Lower lobe of right lung (tissue), 2 donors: ENCODE measurements around the gene FBN3. TPM values are rescaled to one million over a fixed set of nuclear protein-coding genes. Genes with fewer than 3 reads are reported as not detected.

Experiments used
- ATAC-seq, 2 donors: fragments of 200-7000 bp; cut with Tn5 transposase; one replicate each; pipeline ENCODE4 v1.9.1; 2020 to 2022; ENCODE audit warnings: mild to moderate bottlenecking in 2 of 2, moderate library complexity in 2 of 2
- DNase-seq: peaks from one replicate; pipeline ENCODE4 v3.0.0-alpha.2; 2020
- H3K27ac ChIP-seq: fragments of 200-600 bp; one replicate; pipeline ENCODE4 v1.8.0; 2022
- H3K27me3 ChIP-seq: fragments of 200-600 bp; one replicate; pipeline ENCODE4 v1.8.0; 2022; ENCODE audit warnings: low read depth
- H3K36me3 ChIP-seq: fragments of 200-600 bp; one replicate; pipeline ENCODE4 v1.8.0; 2022; ENCODE audit warnings: mild to moderate bottlenecking
- H3K4me1 ChIP-seq: fragments of 200-600 bp; one replicate; pipeline ENCODE4 v1.8.0; 2022
- H3K4me3 ChIP-seq: fragments of 200-600 bp; one replicate; pipeline ENCODE4 v1.8.0; 2022; ENCODE audit warnings: mild to moderate bottlenecking
- H3K9me3 ChIP-seq: fragments of 200-600 bp; one replicate; pipeline ENCODE4 v1.8.0; 2022
- CTCF ChIP-seq: fragments of 200-600 bp; IDR thresholded peaks from one replicate; pipeline ENCODE4 v1.8.0; 2022; ENCODE audit warnings: antibody characterized with exemption, mild to moderate bottlenecking
- intact Hi-C: fragments of 100-400 bp; cut with DNase I; formaldehyde crosslinking; loops from one replicate; pipeline ENCODE4 v1.11.0; 2022
- total RNA-seq: library from RNA; stranded (reverse); fragmentation: NEBNext Ultra II Directional; extraction: Animal tissue kit (Norgen Biotek cat#: 25700); gene quantifications from one replicate; pipeline ENCODE4 v1.2.1, GENCODE V29; 2021
- donor health status: DM: no; HTN: yes; CAD: no; lungs with severe emphysema.

FBN3 gene
- total RNA-seq, 1 donor from 2014 or later: 7.0 TPM

GRCh38 chr19:8023371-8023770, 126.0 kb downstream of the FBN3 start:
- ATAC-seq: no peak
- Histone ChIP-seq H3K27me3 (no peaks in the 10 kb centered on the region), H3K4me3 (no peak overlapping the region), H3K9me3 (no peaks in the 10 kb centered on the region), H3K4me1 (no peaks in the 10 kb centered on the region), H3K27ac (no peak overlapping the region), H3K36me3 (no peaks in the 10 kb centered on the region)
- TF ChIP-seq CTCF: no peak
- intact Hi-C loops: no loop called here
- no peak for DNase-seq

GRCh38 chr19:8022275-8022674, 127.1 kb downstream of the FBN3 start:
- ATAC-seq (peak; percentile 90 to 91), DNase-seq (peak; percentile 80)
- intact Hi-C loops: no loop called here
- no peaks in the 10 kb centered on the region for H3K36me3 ChIP-seq
- H3K27me3 ChIP-seq: no peaks in the 10 kb centered on the region
- H3K4me1 ChIP-seq: no peaks in the 10 kb centered on the region
- H3K27ac ChIP-seq: no peak overlapping the region
- no peak overlapping the region for H3K4me3 ChIP-seq
- no peak for TF ChIP-seq CTCF
- no peaks in the 10 kb centered on the region for H3K9me3 ChIP-seq

- Histone ChIP-seq H3K36me3 (no peaks in the 10 kb centered on the region), H3K9me3 (no peaks in the 10 kb centered on the region), H3K4me3 (no peak overlapping the region), H3K27ac (no peak overlapping the region), H3K4me1 (no peaks in the 10 kb centered on the region), H3K27me3 (no peaks in the 10 kb centered on the region)
- DNase-seq: no peak
- ATAC-seq: no peak
- no peak for TF ChIP-seq CTCF
- intact Hi-C loops: no loop called here
Observed at GRCh38 chr19:8021374-8021773, 128.0 kb downstream of the FBN3 start.

DNA sequence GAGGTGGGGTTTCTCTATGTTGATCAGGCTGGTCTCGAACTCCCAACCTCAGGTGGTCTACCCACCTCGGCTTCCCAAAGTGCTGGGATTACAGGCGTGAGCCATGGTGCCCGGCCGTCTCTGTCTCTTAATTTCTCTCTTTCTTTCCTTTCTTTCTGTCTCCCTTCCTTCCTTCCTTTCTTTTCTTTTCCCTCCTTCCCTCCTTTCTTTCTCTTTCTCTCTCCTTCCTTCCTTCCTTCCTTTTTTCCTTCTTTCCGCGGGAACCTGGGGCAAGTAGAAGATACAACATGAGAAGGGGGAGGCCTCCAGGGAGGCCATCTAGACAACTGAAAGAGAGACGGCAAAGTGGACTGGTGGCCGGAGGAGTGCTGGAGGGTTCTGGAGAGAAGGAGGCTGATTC, 128.7 kb downstream of the FBN3 start:
- H3K9me3 ChIP-seq: no peaks in the 10 kb centered on the region
- no peaks in the 10 kb centered on the region for H3K36me3 ChIP-seq
- no peak overlapping the region for H3K4me3 ChIP-seq
- no peaks in the 10 kb centered on the region for H3K4me1 ChIP-seq
- intact Hi-C loops: no loop called here
- no peak for TF ChIP-seq CTCF
- no peaks in the 10 kb centered on the region for H3K27me3 ChIP-seq
- no peak overlapping the region for H3K27ac ChIP-seq
- ATAC-seq (no peak), DNase-seq (no peak)

DNA sequence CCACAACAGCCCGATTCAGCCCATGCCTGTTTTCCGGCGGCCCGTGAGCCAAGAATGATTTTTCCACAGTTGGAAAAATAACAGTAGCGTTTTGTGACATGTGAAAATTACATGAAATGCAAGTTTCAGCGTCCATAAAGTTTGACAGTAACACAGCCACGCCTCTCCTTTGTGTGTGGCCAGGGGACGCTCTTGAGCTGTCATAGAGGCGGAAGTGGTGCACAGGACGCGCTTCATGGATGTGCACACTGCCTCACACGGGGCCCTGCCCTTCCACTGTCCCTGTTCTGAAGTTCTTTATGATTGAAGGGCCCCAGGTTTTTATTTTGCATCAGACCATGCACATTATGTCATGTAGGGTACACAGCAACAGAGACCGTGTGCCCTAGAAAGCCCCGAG, 131.6 kb downstream of the FBN3 start:
- Histone ChIP-seq H3K9me3 (no peaks in the 10 kb centered on the region), H3K36me3 (no peaks in the 10 kb centered on the region), H3K27ac (no peak overlapping the region), H3K4me3 (no peak overlapping the region), H3K27me3 (no peaks in the 10 kb centered on the region), H3K4me1 (no peaks in the 10 kb centered on the region)
- TF ChIP-seq CTCF: no peak
- peak; percentile 65 to 70 for ATAC-seq
- intact Hi-C loops: no loop called here
- DNase-seq: peak; percentile 58

Other genes with a start within 250 kb of the FBN3 start
- gene MAP2K7, start 245.7 kb downstream of the FBN3 start, total RNA-seq: 38.6 TPM
- 2.1 TPM for gene TGFBR3L, start 234.8 kb downstream of the FBN3 start, total RNA-seq
- gene SNAPC2, start 229.3 kb downstream of the FBN3 start, total RNA-seq: 17.6 TPM
- gene CTXN1, start 223.5 kb downstream of the FBN3 start, total RNA-seq: 5.8 TPM
- 45.2 TPM for gene TIMM44, start 205.9 kb downstream of the FBN3 start, total RNA-seq
- 66.3 TPM for gene ELAVL1, start 144.0 kb downstream of the FBN3 start, total RNA-seq
- gene CCL25, start 96.8 kb downstream of the FBN3 start, total RNA-seq: not detected
- 60.6 TPM for gene CERS4, start 59.8 kb upstream of the FBN3 start, total RNA-seq
- 31.0 TPM for gene CD320, start 158.8 kb upstream of the FBN3 start, total RNA-seq
- 41.9 TPM for gene NDUFA7, start 171.8 kb upstream of the FBN3 start, total RNA-seq
- 1,461 TPM for gene RPS28, start 171.9 kb upstream of the FBN3 start, total RNA-seq
- 49.0 TPM for gene KANK3, start 193.7 kb upstream of the FBN3 start, total RNA-seq
- gene ANGPTL4, start 214.6 kb upstream of the FBN3 start, total RNA-seq: 11.0 TPM
- 101 TPM for gene RAB11B, start 240.8 kb upstream of the FBN3 start, total RNA-seq